Stimulated activated CD4-positive, alpha-beta T cell treated with anti-CD3 and anti-CD28 coated beads, Interleukin-4, amount 100 ng/mL, for 24 hours (primary cell): ENCODE results near the gene MOGAT1.

Source experiments
- DNase-seq: peaks from one replicate; pipeline ENCODE4 v3.0.0-alpha.2; 2020

Gene MOGAT1, protein sequence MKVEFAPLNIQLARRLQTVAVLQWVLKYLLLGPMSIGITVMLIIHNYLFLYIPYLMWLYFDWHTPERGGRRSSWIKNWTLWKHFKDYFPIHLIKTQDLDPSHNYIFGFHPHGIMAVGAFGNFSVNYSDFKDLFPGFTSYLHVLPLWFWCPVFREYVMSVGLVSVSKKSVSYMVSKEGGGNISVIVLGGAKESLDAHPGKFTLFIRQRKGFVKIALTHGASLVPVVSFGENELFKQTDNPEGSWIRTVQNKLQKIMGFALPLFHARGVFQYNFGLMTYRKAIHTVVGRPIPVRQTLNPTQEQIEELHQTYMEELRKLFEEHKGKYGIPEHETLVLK

DNA sequence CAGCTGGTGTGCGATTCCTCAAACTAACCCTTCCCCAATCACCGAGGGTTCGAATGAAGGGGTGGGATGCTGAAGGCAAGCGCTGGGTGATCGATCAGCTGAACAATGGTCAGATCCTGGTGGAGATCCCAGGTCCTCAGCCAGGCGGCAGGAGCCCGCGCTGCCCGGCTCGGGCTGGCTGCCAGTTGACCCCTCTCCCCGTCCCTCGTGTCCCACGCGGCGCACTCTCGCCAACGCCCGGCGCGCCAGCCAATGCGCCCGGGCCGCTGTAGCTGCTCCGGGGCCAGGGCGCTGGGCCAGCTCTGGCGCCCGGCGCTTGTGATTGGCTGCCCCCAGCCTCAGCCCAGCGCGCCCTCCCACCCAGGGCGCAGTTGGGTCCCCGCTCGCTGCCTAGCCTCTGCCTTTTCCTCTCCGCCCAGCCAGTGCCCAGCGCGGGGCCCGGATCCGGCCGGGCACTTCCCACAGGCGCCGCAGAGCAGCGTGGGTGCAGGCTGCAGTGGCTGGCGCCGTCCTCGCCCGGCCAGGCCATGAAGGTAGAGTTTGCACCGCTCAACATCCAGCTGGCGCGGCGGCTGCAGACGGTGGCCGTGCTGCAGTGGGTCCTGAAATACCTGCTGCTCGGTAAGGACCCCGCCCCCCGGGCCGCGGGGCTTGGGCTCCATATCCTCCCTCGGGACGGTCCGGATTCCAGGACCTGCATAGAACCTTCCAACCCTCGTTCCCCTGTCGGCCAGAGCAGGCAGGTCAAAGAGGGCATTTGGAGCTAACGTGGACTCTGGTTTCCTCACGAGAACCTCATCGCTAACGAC lies at the start of gene MOGAT1:
MOGAT1 (plus strand) TSS at position 400 of the 809 bp plus-strand sequence; CDS start at position 528, 128 bp downstream.
- DNase-seq: no peak

DNA sequence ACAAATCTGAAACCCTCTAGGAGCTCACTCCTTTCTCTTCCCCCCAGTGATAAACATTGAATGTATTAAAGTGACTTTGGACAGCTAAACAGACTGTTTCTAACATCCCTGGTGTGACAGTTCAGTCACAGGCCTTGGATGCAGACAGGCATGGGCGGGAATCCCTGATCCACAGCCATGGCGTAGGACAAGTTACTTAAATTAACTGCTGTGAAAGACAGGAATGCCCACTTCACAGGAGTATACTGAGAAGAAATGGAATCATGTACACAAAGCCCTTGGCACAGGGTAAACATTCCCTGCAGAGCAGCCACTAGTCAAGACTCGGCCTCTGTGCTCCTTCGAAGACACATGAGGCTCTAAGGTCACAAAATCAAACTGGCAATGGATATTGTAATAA lies 49.6 kb upstream of the MOGAT1 start:
- no peak for DNase-seq

DNA sequence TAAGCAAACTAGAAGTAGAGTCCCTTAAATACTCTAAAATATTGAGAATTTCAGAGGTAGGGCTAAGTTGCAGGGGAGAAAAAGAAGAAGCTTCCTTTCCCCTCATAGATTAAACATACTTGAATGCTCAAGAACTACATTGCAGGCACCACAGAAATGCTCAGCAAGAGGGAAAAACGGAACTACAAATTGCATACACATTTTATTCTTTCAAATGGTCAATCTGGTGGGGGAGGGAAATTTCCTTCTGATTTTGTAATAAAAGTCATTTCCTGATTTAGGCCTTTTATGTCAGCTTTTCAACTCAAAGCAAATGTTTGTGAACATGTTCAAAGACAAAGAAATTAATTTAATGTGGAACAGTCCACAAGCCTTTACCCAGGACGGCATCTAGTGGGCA lies 48.5 kb upstream of the MOGAT1 start:
- no peak for DNase-seq

DNA sequence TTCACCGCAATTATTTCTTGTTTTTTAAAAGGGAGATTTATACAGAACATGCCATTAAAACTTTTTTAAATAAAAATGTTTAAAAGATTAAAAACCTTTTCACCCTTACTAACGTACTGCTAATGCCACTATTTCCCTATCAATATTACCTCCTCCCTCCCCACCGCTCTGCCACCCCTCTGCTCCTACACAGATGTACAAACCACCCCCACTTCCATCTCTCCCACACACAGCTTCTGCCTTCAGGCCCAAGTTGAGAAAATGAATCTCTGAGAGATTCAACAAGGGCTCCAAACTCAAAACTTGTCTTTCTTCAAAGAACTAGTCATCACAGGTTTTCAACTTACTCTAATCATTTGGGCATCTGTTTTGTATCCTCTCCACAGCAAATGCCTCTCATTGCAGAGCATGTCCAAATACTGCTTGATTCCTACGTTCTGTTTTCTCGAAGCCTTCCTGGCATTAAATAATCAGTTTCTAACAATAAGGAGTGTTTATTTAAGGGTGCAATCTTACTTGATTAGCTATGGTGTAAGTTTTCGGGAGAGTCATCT lies 47.6 kb upstream of the MOGAT1 start:
- DNase-seq: no peak

DNA sequence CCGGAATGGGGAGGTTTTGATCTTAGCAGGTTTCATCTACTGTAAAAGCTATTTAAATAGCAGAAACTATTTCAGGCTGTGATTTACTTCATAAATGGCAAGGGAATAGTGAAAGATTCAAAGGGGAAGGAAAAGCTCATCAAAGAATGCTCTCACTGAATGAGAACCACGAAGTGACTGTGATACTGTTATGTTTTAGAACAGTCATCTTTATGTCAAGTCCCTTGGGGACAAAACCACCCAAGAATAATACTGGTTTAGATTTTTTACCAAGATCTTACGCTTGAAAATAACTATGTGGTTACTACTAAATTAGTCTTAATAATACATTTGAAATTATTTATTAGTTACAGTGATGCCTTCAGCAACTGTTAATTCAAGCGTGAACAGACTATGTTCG lies 43.7 kb upstream of the MOGAT1 start:
- no peak for DNase-seq

DNA sequence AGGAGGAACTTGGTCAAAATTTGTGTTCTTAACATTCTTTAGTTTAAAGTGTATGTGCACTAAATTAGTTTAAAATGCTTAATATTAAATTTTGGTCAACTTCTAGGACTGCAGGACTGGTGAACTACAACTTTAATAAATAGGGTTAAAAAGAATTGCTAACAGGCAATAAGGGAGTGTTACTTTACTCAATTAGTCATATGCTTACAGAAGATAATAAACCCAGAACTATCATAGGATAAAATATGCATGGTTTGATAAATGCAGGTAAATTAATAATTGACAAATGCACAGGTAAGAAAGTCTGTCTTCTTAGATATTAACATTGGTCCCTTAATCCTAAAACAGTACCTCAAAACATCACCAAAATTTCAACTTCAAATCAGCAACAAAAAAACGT lies 36.2 kb upstream of the MOGAT1 start:
- no peak for DNase-seq

DNA sequence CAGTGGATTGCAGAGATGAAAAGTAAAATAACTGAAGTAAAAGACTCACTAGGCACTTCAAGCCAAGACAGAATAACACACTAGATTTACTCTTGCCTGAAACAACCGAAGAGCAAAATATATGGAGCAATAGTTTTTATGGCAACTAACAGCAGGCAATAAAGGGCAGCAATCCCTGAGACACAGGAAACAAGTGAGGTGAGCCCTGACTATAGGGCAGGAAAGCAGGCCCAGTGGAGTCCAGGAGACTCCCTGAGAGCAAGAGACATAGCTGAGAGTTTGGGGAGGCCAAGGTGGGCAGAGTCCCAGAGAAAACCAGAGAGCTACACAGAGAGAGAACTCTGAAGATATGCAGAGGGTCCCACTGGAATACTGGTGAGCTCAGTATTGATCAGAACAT lies 34.4 kb upstream of the MOGAT1 start:
- no peak for DNase-seq

DNA sequence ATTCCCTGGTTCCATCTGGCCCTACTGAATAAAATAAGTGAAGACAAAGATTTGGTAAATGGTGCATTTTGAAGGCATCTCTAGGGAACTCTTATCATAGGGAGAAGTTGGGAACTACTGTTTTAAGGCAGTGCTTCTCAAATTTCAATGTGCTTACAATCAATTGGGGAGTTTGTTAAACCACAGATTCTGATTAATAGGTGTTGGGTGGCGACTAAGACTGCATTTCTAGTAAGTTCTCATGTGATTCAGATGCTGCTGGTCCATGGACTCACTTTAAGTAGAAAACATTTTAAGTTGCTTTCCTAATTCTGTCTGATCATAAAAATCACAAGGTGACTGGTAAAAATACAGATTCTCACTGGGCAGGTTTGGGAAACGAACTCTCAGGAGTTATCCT lies 30.1 kb upstream of the MOGAT1 start:
- DNase-seq: no peak

DNA sequence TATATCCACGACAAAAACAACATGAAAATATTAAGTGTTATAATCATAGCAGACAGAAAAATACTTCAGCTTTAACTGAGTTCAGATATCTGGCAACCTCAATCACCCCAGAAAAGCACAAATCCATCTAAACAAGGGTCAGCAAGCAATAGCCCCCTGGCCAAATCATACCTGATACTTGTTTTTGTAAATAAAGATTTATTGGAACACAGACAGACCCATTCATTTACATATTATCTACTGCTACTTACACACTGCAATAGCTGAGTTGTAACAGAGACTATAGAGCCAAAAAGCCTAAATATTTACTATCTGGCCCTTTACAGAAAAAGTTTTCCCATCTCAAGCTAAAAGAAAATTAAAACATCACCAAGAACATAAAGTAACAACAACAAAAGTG lies 28.3 kb upstream of the MOGAT1 start:
- no peak for DNase-seq

DNA sequence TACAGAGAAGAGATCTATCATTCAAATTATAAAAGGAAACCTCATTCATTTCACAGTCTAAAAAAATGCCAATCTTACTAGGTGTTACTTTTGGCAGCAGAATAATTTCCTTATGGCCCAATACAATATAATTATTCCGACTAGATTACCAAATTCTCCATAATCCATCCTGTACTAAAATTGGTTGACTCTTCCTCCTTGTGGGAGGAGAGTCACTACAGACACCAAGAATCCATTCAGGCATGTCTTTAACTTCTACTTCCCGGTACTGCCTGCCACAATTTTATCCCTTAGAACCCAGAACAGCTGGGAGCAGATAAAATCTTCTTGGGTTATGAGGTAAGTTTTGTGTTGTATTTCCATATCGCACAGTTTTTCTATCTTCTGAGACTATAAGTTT lies 25.4 kb upstream of the MOGAT1 start:
- DNase-seq: no peak

DNA sequence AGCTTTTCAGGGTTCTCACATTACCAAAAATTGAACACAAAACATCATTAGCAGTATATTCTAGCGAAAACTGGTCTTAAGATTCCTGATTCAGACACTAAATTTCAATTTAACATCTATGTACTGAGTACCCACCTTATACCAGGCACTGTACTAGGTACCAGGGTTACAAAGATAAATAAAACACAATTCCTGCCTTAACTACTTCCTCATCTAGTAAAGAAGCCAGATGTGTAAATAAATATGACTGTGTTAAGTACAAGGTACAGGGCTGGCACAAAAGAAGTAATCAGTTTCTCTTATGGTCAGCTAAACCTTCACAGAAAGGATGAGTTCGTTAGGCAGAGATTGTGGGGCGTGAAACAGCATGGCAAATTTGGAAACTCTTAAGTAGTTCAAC lies 21.7 kb upstream of the MOGAT1 start:
- DNase-seq: no peak

DNA sequence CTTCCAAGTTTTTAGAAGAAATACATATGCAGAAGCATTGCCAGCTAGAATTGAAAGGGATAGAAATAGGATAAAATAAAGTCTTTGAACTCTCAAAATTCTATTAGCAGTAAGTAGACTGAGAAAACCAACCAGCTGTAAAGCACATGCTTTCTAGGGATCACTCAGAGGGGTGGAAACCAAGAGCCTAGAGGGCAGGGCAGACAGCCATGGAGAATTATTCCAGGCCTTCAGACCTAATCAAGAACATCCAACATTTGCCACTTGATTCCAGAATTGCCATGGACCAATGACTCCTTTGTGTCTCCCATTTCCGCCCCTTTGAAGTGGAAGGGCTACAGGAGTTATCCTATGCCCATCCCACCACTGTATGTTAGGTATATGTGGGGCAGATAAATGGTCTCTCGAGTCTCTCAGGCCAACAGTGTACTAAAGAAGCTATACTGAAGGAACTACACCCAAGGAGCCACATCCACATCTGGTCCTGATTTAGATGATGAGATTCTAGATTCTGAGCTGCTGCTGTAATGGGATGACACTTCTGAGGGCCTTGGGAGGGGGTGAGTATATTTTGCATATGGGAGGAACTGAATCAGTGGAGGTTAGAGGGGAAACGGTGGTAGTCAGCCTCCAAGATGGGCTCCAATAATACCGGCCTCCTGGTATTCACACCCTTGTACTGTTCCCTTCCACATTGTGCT lies 19.6 kb upstream of the MOGAT1 start:
- DNase-seq: no peak

DNA sequence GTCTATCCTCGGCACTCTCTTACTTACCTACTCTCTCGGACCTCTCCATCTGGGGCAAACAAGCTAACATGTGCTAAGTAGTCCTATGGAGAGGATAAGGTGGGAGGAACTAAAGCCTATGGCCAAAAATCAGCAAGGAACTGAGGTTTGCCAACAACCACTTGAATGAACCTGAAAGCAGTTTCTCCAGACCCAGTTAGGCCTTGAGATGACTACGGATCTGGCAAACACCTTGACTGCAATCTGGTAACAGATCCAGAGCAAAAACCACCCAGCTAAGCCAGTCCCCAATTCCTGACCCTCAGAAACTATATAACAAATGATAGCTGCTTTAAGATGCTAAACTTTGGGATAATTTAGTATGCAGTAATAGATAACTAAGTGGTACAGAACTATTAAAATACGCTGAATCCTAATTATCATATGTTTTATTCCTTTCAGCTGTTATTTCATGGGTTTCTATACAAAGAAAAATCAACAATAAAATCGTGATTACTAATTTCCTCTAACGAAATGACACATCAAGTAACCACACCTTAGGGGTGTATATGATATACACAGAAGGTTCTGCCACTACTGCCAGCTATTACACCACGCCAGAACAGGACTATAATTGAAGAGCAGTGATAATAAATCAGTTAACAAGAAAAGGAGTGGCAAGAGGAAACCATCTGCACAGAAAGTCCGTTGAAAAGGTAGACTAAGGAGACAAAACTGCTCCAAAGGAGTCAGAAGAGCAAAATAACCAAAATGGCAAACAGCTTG lies 18.8 kb upstream of the MOGAT1 start:
- no peak for DNase-seq

DNA sequence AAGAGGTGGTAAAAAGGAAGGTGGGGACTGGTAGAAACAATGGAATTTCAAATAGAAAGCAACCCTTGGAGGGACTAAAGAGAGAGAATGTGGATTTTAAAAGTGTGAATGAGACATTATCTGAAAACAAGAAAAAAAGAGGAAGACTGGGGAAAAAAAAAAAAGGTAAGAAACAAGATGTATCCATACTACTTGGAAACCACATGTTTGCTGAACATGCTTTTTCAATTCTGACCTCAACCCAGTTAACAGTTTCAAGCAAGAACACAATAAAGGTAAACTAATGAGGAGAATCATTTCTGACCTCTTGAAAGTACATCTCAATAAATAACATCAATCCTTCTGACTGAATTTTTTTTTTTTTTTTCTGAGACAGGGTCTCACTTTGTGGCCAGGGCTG lies 18.2 kb upstream of the MOGAT1 start:
- DNase-seq: no peak

DNA sequence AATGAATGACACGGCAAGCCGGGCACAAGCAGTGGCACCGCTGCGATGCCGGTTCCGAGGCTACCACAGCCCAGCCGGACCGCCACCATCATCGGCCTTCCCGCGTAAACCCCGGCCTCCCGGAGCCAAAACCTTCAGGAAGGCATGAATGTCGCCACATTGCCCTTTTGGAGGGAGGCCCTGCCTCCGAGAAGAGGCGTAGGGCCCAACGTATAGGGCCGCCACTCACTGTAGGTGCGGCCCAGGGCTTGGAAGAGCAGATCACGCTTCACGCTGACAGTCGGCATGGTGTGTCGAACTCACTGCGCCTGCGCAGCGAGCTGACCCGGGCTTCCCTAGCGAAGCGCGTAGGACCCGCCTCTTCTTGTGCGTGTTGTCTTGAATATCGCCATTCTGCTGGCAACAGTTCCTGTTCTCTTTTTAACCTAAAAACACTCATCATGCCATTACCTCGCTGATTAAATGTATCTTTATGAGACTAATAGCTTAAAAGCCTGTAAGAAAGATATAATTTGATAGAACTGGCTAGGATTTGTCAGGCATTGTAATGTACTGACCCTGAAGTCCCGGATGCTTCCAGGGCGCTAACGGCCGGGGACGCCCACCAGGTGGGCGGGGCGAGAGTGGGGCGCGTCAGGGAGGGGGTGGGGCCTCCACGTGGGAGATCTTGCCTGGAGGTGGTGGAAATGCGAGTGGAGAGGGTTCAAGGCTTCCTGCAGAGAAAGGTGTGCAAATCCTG lies 15.5 kb upstream of the MOGAT1 start, which contains the start of gene FARSB:
FARSB (minus strand) TSS at position 306 of the 739 bp plus-strand sequence; CDS start at position 287, 19 bp downstream.
- DNase-seq: peak; percentile 94

DNA sequence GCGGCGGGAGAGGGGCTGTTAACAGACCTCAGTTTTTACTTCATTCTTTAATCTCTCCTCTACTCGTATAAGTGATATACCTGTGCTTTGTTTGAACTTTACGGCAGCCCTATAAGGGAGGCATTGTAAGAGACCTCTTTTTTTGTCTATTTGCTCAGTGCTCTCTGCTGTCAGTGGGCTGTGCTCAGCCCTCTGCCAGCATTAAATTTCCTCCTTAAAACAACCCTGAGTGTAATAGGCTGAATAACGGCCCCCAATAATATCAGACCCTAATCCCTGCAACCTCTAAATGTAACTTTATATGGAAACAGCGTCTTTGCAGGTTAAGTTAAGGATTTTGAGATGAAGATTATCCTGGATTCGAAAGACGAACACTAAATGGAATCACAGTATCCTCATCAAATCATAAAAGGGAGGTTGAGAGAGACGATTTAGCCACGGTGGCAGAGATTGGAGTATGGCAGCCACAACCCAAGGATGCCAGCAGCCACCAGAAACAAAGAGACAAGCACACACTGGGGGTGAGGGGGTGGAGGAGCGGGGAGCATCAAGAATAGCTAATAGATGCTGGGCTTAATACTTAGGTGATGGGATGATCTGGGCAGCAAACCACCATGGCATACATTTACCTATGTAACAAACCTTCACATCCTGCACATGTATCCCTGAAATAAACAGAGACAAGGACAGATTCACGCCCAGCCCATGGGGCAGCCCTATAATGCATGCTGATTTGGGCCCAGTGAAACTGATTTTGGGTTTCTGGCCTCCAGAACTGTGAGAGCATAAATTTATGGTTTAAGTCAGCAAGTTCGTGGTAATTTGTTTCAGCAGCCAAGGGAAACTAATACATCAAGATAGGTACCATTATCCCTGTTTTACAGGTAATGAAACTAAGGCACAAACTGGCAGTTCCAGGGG lies 14.7 kb upstream of the MOGAT1 start:
- DNase-seq: no peak

DNA sequence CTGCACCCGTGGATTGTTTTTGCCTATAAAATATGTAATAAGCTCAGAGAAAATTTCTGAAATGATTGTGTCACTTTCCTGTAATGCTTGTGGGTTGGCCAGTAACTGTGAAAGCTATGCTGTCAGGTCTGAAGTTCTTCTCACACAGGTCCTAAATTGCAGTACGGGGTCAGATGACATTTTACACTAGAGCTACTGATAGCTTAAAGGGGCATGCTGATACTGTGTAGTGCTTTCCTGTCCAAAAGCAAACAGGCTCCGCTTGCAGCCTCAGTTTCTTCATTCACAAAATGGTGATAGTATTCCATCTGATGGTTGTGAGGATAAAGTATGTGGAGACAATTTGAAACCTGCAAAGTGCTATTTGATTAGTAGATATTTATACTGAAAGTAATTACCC lies 8.0 kb upstream of the MOGAT1 start:
- no peak for DNase-seq

DNA sequence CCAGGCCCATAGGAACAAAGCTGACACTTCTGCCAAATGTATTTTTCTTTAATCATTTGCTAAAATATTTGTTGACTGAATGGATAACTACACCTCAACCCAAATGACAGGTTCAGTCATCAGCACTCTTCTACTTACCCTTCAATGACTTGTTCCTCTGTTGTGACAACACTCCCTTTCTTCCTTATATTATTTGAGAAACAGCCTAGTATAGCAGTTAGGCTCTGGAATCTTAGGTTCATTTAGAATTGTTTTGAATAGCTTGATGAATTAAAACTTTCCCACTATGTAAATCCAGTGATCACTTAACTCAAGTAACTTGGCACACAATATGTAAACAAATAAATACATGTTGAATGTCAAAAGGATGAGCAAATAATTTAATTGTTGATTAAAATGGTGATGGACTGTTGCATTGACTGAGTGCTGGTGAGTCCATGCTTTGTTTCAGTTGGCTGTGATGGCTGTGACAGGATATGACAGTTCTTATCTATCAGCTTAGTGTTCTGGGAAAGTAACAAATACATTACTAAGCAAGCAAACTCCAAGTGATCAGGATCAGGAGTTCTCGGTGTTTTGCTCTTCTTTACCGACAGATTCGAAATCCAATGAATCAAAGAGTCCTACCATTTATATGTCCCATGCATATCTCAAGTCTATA lies 2.8 kb upstream of the MOGAT1 start:
- DNase-seq: no peak

DNA sequence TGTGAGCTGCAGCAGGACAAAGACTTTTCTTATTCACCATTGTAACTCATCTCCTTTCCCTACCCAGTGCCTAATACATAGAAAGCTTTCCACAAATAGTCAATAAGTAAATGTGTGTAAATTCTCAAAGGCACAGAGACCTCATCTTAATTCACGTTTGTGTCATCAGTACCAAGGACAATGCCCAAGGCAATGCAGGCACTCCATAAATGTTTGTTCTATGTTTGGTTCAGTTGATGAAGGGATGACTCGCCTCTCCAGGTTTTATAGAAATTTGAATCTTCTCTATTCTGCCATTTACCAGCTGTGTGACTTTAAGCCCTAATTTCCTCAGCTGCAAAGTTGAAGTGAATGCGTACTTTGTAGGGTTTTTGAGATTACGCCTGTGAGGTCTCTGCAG lies 2.1 kb upstream of the MOGAT1 start:
- DNase-seq: no peak
